H9 (cell line): Measurements from ENCODE around the gene TMEM245. TPM values are rescaled to one million over a fixed set of nuclear protein-coding genes. Genes with fewer than 3 reads are reported as not detected.

Experiments used
- DNase-seq: peaks from one replicate; pipeline ENCODE4 v3.0.0-alpha.2; 2017
- H2AFZ ChIP-seq: one replicate; pipeline ENCODE4 v1.6.1; 2013; ENCODE audit warnings: mild to moderate bottlenecking, low read length, control low read depth, moderate library complexity
- H2AK5ac ChIP-seq: 2 replicates; pipeline ENCODE4 v1.6.1; 2013; ENCODE audit warnings: low read length, control low read depth, mixed read lengths; ENCODE audit not compliant: insufficient read length
- H2BK120ac ChIP-seq: one replicate; pipeline ENCODE4 v1.6.1; 2013; ENCODE audit warnings: low read depth, mild to moderate bottlenecking, low read length, control low read depth, inconsistent platforms; ENCODE audit not compliant: poor library complexity, severe bottlenecking
- H2BK12ac ChIP-seq: 2 replicates; pipeline ENCODE4 v1.6.1; 2013; ENCODE audit warnings: low read length, control low read depth, mixed read lengths, low read depth; ENCODE audit not compliant: insufficient read length
- H2BK15ac ChIP-seq: 2 replicates; pipeline ENCODE4 v1.6.1; 2013; ENCODE audit warnings: low read depth, low read length, control low read depth
- H2BK20ac ChIP-seq: one replicate; pipeline ENCODE4 v1.6.1; 2013; ENCODE audit warnings: low read depth, mild to moderate bottlenecking, low read length, control low read depth, inconsistent platforms; ENCODE audit not compliant: poor library complexity, severe bottlenecking
- H2BK5ac ChIP-seq: 2 replicates; pipeline ENCODE4 v1.6.1; 2013; ENCODE audit warnings: low read length, control low read depth, mixed read lengths; ENCODE audit not compliant: insufficient read length
- H3K14ac ChIP-seq: 2 replicates; pipeline ENCODE4 v1.6.1; 2013; ENCODE audit warnings: low read length, control low read depth; ENCODE audit not compliant: insufficient read depth
- H3K18ac ChIP-seq: 2 replicates; pipeline ENCODE4 v1.6.1; 2013; ENCODE audit warnings: low read depth, mild to moderate bottlenecking, mixed read lengths, low read length, control low read depth; ENCODE audit not compliant: insufficient read length
- H3K23ac ChIP-seq: 2 replicates; pipeline ENCODE4 v1.6.1; 2013; ENCODE audit warnings: low read length, control low read depth, mixed read lengths, low read depth; ENCODE audit not compliant: insufficient read length
- H3K23me2 ChIP-seq: 2 replicates; pipeline ENCODE4 v1.6.1; 2013; ENCODE audit warnings: low read depth, mild to moderate bottlenecking, mixed read lengths, low read length, control low read depth; ENCODE audit not compliant: insufficient read length, poor library complexity, severe bottlenecking
- H3K27ac ChIP-seq: 2 replicates; pipeline ENCODE4 v1.5.1; 2013; ENCODE audit warnings: low read length, control low read depth, mixed read lengths, low read depth; ENCODE audit not compliant: insufficient read length
- H3K27me3 ChIP-seq: 2 replicates; pipeline ENCODE4 v1.6.1; 2013; ENCODE audit warnings: low read length, control low read depth, inconsistent platforms; ENCODE audit not compliant: insufficient read depth
- H3K4ac ChIP-seq: 2 replicates; pipeline ENCODE4 v1.6.1; 2013; ENCODE audit warnings: low read depth, mild to moderate bottlenecking, control low read depth, inconsistent platforms, low read length, moderate library complexity
- H3K4me1 ChIP-seq: 2 replicates; pipeline ENCODE4 v1.6.1; 2013; ENCODE audit warnings: low read length, control low read depth, inconsistent platforms; ENCODE audit not compliant: insufficient read depth
- H3K4me2 ChIP-seq: 2 replicates; pipeline ENCODE4 v1.6.1; 2013; ENCODE audit warnings: low read length, control low read depth, mixed read lengths; ENCODE audit not compliant: insufficient read length, insufficient read depth
- H3K56ac ChIP-seq: 2 replicates; pipeline ENCODE4 v1.6.1; 2013; ENCODE audit warnings: low read depth, mild to moderate bottlenecking, mixed read lengths, low read length, control low read depth; ENCODE audit not compliant: insufficient read length
- H3K79me1 ChIP-seq: 2 replicates; pipeline ENCODE4 v1.6.1; 2013; ENCODE audit warnings: low read depth, mild to moderate bottlenecking, moderate library complexity, low read length, control low read depth, inconsistent platforms; ENCODE audit not compliant: insufficient read depth, poor library complexity, severe bottlenecking
- H3K79me2 ChIP-seq: 2 replicates; pipeline ENCODE4 v1.6.1; 2013; ENCODE audit warnings: low read length, control low read depth, inconsistent platforms; ENCODE audit not compliant: insufficient read depth
- H3K9ac ChIP-seq: 2 replicates; pipeline ENCODE4 v1.6.1; 2013; ENCODE audit warnings: low read length, control low read depth, mixed read lengths; ENCODE audit not compliant: insufficient read length; ENCODE audit errors: extremely low read depth
- H3K9me3 ChIP-seq: one replicate; pipeline ENCODE4 v1.6.1; 2013; ENCODE audit warnings: low read depth, low read length, inconsistent platforms; ENCODE audit not compliant: control insufficient read depth
- H3T11ph ChIP-seq: one replicate; pipeline ENCODE4 v1.6.1; 2013; ENCODE audit warnings: mild to moderate bottlenecking, low read length, control low read depth, inconsistent platforms
- H4K20me1 ChIP-seq: one replicate; pipeline ENCODE4 v1.6.1; 2013; ENCODE audit not compliant: control insufficient read depth, insufficient read length, insufficient read depth
- H4K5ac ChIP-seq: 2 replicates; pipeline ENCODE4 v1.6.1; 2013; ENCODE audit warnings: low read depth, mild to moderate bottlenecking, mixed read lengths, low read length, control low read depth; ENCODE audit not compliant: insufficient read length
- H4K8ac ChIP-seq: replicated peaks from 2 replicates; pipeline ENCODE4 v1.6.1; 2013; ENCODE audit warnings: low read length, control low read depth, mixed read lengths, low read depth; ENCODE audit not compliant: insufficient read length
- H4K91ac ChIP-seq: 2 replicates; pipeline ENCODE4 v1.6.1; 2013; ENCODE audit warnings: low read depth, mild to moderate bottlenecking, moderate library complexity, mixed read lengths, low read length, control low read depth; ENCODE audit not compliant: insufficient read length
- H3K27ac Mint-ChIP-seq, 3 experiments: 2 replicates in 2 of 3; 3 replicates in 1 of 3; pipeline ENCODE4 v1.8.0; 2020 to 2021; ENCODE audit warnings: mixed read lengths in 3 of 3, mild to moderate bottlenecking in 1 of 3, moderate library complexity in 1 of 3
- H3K27me3 Mint-ChIP-seq: 2 replicates; pipeline ENCODE4 v1.8.0; 2021; ENCODE audit warnings: low read depth, mild to moderate bottlenecking, moderate library complexity, mixed read lengths
- H3K36me3 Mint-ChIP-seq, 3 experiments: 2 replicates in 2 of 3; 3 replicates in 1 of 3; pipeline ENCODE4 v1.8.0; 2020 to 2021; ENCODE audit warnings: low read depth in 3 of 3, mixed read lengths in 3 of 3; ENCODE audit not compliant: insufficient read depth in 1 of 3
- H3K4me1 Mint-ChIP-seq, 2 experiments: 2 replicates each; pipeline ENCODE4 v1.8.0; 2020; ENCODE audit warnings: mixed read lengths in 2 of 2
- H3K4me3 Mint-ChIP-seq, 2 experiments: 2 replicates in 1 of 2; 3 replicates in 1 of 2; pipeline ENCODE4 v1.8.0; 2020 to 2021; ENCODE audit warnings: mild to moderate bottlenecking in 2 of 2, mixed read lengths in 2 of 2, moderate library complexity in 1 of 2
- H3K9me3 Mint-ChIP-seq, 2 experiments: 2 replicates in 1 of 2; 3 replicates in 1 of 2; pipeline ENCODE4 v1.8.0; 2020; ENCODE audit warnings: mild to moderate bottlenecking in 2 of 2, mixed read lengths in 2 of 2, moderate library complexity in 1 of 2
- WGBS: extraction: QIAGEN DNeasy Blood & Tissue Kit; methylation state at CpG from one replicate; pipeline ENCODE4 v1.1.7; 2013; ENCODE audit warnings: missing lambda C conversion rate, low lambda C conversion rate, mixed read lengths; ENCODE audit not compliant: insufficient read length; ENCODE audit errors: extremely low coverage; 5-methylcytosine and 5-hydroxymethylcytosine counted together
- total RNA-seq: library from RNA; stranded (reverse); gene quantifications from 2 replicates; pipeline ENCODE4 v1.2.1, GENCODE V29; 2021
- TF ChIP-seq, protein P1 (sequence below): fragments of 200-600 bp; sonication (generic); conservative IDR thresholded peaks from 3 replicates; pipeline ENCODE4 v1.8.0; 2021; ENCODE audit warnings: antibody characterized with exemption, mild to moderate bottlenecking

Gene TMEM245
- total RNA-seq, 1 experiment from 2014 or later = 37.9 TPM

DNA sequence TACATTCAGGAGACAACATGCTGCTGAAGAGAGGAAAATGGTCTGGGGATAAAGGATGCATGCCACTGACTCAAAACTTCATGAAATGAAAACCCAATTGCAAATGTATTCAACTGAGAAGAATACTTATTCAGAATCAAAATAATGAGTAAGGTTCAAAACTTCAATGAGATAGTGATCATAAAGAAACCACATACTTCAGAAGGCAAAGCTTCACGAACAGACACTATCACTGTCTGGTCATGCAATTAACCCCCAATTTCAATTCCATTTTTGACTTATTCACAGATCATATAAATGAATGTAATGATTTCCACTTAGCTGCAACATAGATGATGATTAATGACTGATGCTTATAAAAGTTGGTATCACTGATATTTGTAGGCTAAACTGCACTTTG, 73.4 kb downstream of the TMEM245 start:
- Histone ChIP-seq H4K20me1 (no peaks in the 10 kb centered on the region), H2BK5ac (no peak overlapping the region), H4K91ac (no peak overlapping the region), H3K4me2 (no peak overlapping the region), H2BK12ac (no peak overlapping the region), H2AK5ac (no peak overlapping the region), H3K14ac (no peak overlapping the region), H2BK15ac (no peak overlapping the region), H3K27me3 (no peaks in the 10 kb centered on the region), H3K4ac (no peak overlapping the region), H3K23me2 (no peaks in the 10 kb centered on the region), H2AFZ (no peak overlapping the region), H3K56ac (no peak overlapping the region), H4K5ac (no peak overlapping the region), H3K23ac (no peak overlapping the region), H2BK120ac (no peak overlapping the region), H3T11ph (no peak overlapping the region), H3K27ac (no peak overlapping the region), H3K9ac (no peak overlapping the region), H4K8ac (no peak overlapping the region), H3K79me1 (no peaks in the 10 kb centered on the region), H3K79me2 (no peaks in the 10 kb centered on the region), H3K4me1 (no peaks in the 10 kb centered on the region), H3K9me3 (no peaks in the 10 kb centered on the region), H3K18ac (no peak overlapping the region), H2BK20ac (no peak overlapping the region)
- H3K4me1 Mint-ChIP-seq = no peaks in the 10 kb centered on the region
- no CpG with 5 or more reads among the region's 1 CpG for WGBS
- TF ChIP-seq, protein P1, sequence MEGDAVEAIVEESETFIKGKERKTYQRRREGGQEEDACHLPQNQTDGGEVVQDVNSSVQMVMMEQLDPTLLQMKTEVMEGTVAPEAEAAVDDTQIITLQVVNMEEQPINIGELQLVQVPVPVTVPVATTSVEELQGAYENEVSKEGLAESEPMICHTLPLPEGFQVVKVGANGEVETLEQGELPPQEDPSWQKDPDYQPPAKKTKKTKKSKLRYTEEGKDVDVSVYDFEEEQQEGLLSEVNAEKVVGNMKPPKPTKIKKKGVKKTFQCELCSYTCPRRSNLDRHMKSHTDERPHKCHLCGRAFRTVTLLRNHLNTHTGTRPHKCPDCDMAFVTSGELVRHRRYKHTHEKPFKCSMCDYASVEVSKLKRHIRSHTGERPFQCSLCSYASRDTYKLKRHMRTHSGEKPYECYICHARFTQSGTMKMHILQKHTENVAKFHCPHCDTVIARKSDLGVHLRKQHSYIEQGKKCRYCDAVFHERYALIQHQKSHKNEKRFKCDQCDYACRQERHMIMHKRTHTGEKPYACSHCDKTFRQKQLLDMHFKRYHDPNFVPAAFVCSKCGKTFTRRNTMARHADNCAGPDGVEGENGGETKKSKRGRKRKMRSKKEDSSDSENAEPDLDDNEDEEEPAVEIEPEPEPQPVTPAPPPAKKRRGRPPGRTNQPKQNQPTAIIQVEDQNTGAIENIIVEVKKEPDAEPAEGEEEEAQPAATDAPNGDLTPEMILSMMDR = no peak
- no peak overlapping the region for H3K4me3 Mint-ChIP-seq
- peaks cover 35 to 74% (median 73%) of the 10 kb centered on the region in 3 experiments; a peak in 6 of 7 replicates for H3K36me3 Mint-ChIP-seq
- H3K27me3 Mint-ChIP-seq = no peaks in the 10 kb centered on the region; the same call in 1 of the 2 replicates
- no peak overlapping the region for H3K27ac Mint-ChIP-seq
- no peak for DNase-seq
- no peaks in the 10 kb centered on the region for H3K9me3 Mint-ChIP-seq
